ENCODE results near the gene TMED7. TPM values are rescaled to one million over a fixed set of nuclear protein-coding genes. Genes with fewer than 3 reads are reported as not detected.
A peak's percentile ranks its signal among the peaks of the same experiment; 100 is the strongest.

The TMED7 gene
- total and polyA plus RNA-seq, 2 experiments from 2014 or later, result 52.9 to 105 TPM

- Histone ChIP-seq H3K4me1 (ENCODE audit: low read depth) (no peaks in the 10 kb centered on the region), H3K9me3 (ENCODE audit: low read depth) (no peaks in the 10 kb centered on the region), H3K4me3 (no peak overlapping the region), H3K27ac (no peak overlapping the region), H3K36me3 (no peaks in the 10 kb centered on the region), H3K27me3 (no peaks in the 10 kb centered on the region)
- no peak for TF ChIP-seq CTCF (IDR thresholded peaks at IDR 0.05; ENCODE audit: low read depth, low read length)
- no peak for DNase-seq (ENCODE audit: low read depth in 1 of 2, low spot score in 1 of 2)
Measured at GRCh38 chr5:115568668-115569067, 57.2 kb downstream of the TMED7 start.

- Histone ChIP-seq H3K4me3 (no peak overlapping the region), H3K27me3 (no peaks in the 10 kb centered on the region), H3K4me1 (ENCODE audit: low read depth) (no peaks in the 10 kb centered on the region), H3K9me3 (ENCODE audit: low read depth) (no peaks in the 10 kb centered on the region), H3K36me3 (no peaks in the 10 kb centered on the region), H3K27ac (no peak overlapping the region)
- DNase-seq (ENCODE audit: low read depth in 1 of 2, low spot score in 1 of 2), result peak in 1 of 2 donors; percentile 51
- TF ChIP-seq CTCF (IDR thresholded peaks at IDR 0.05; ENCODE audit: low read depth, low read length), result no peak
Measured at GRCh38 chr5:115565233-115565632, 60.6 kb downstream of the TMED7 start.

Other genes with a start within 250 kb of the TMED7 start
- 8.7 and 11.8 TPM in 2 replicates for gene FEM1C, start 81.3 kb downstream of the TMED7 start, total RNA-seq
- gene FEM1C, start 81.3 kb downstream of the TMED7 start, polyA plus RNA-seq, result 7.2 and 9.2 TPM in 2 replicates
- 0.28 and 0.63 TPM in 2 replicates for gene TICAM2, start 23.6 kb downstream of the TMED7 start, total RNA-seq
- gene TICAM2, start 23.6 kb downstream of the TMED7 start, polyA plus RNA-seq, result 0.22 and 0.54 TPM in 2 replicates
- 19.0 and 27.1 TPM in 2 replicates for gene CDO1, start 190.6 kb upstream of the TMED7 start, total RNA-seq
- gene CDO1, start 190.6 kb upstream of the TMED7 start, polyA plus RNA-seq, result 14.5 and 16.1 TPM in 2 replicates
- gene ATG12, start 215.5 kb upstream of the TMED7 start, total RNA-seq, result 31.4 and 31.6 TPM in 2 replicates
- gene ATG12, start 215.5 kb upstream of the TMED7 start, polyA plus RNA-seq, result 60.8 and 86.3 TPM in 2 replicates
- gene AP3S1, start 215.9 kb upstream of the TMED7 start, total RNA-seq, result 45.5 and 62.5 TPM in 2 replicates
- 86.6 and 88.1 TPM in 2 replicates for gene AP3S1, start 215.9 kb upstream of the TMED7 start, polyA plus RNA-seq